ENCODE results near the gene GSTCD. TPM values are rescaled to one million over a fixed set of nuclear protein-coding genes. Genes with fewer than 3 reads are reported as not detected.

GSTCD gene
- total and polyA plus RNA-seq, 2 experiments from 2014 or later: 11.3 to 39.1 TPM

DNA sequence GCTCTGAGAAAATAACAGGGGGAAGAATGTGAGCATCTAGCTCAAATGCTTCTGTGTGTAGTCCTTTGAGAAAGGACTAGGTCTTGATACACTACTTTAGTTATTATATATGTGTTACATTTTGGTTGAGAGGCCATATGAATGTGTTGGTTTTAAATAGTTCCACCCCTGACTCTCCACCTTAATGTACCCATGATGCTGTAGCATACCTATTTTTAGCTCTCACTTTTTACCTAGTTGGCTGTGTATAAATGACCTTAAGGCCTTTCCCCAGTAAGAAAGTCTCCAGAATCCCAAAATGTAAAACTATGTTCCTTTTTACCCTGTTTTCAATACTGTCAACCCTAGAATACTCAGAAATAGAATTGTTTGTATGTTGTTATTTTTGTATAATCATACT lies 166.6 kb downstream of the GSTCD start:
- Histone ChIP-seq H3K4me1 (ENCODE audit: insufficient read depth) (peaks cover 15% of the 10 kb centered on the region), H3K36me3 (ENCODE audit: insufficient read depth) (no peaks in the 10 kb centered on the region), H3K4me3 (no peak overlapping the region), H3K79me2 (replicated peaks; ENCODE audit: insufficient read depth) (no peaks in the 10 kb centered on the region), H3K27ac (ENCODE audit: low read depth) (no peak overlapping the region), H3K9me2 (ENCODE audit: insufficient read depth) (no peaks in the 10 kb centered on the region), H3F3A (replicated peaks; ENCODE audit: low read depth) (no peaks in the 10 kb centered on the region), H3K4me2 (no peak overlapping the region), H4K20me1 (replicated peaks; ENCODE audit: insufficient read depth) (no peaks in the 10 kb centered on the region), H2AFZ (no peak overlapping the region), H3K27me3 (ENCODE audit: insufficient read depth) (no peaks in the 10 kb centered on the region)
- ATAC-seq: no peak
- peaks cover under 1% of the 10 kb centered on the region for H3K27me3 Mint-ChIP-seq (ENCODE audit: insufficient read depth, low read depth, poor library complexity)
- no peak overlapping the region for H3K27ac Mint-ChIP-seq
- no peak for DNase-seq (ENCODE audit: low spot score)
- peaks cover 17% of the 10 kb centered on the region for H3K4me1 Mint-ChIP-seq
- peaks cover 7% of the 10 kb centered on the region; the same call in 1 of the 3 replicates for H3K36me3 Mint-ChIP-seq (ENCODE audit: low read depth)
- TF ChIP-seq, protein P1, sequence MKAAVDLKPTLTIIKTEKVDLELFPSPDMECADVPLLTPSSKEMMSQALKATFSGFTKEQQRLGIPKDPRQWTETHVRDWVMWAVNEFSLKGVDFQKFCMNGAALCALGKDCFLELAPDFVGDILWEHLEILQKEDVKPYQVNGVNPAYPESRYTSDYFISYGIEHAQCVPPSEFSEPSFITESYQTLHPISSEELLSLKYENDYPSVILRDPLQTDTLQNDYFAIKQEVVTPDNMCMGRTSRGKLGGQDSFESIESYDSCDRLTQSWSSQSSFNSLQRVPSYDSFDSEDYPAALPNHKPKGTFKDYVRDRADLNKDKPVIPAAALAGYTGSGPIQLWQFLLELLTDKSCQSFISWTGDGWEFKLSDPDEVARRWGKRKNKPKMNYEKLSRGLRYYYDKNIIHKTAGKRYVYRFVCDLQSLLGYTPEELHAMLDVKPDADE (IDR thresholded peaks at IDR 0.05): no peak
- TF ChIP-seq JUNB (IDR thresholded peaks at IDR 0.05; ENCODE audit: unreplicated experiment) (no peak), EZH2phosphoT487 (IDR thresholded peaks at IDR 0.05; ENCODE audit: unreplicated experiment) (no peak), EZH2 (IDR thresholded peaks at IDR 0.05; ENCODE audit: low read depth, unreplicated experiment) (no peak), CREB1 (CRISPR knock-in tag; IDR thresholded peaks at IDR 0.05; ENCODE audit: low read depth) (no peak), ZNF331 (CRISPR knock-in tag; IDR thresholded peaks at IDR 0.05; ENCODE audit: low read depth) (no peak), ZNF114 (CRISPR knock-in tag; IDR thresholded peaks at IDR 0.05) (no peak), POLR2AphosphoS5 (IDR thresholded peaks at IDR 0.05; ENCODE audit: low read depth) (no peak), STAT1 (IDR thresholded peaks at IDR 0.05; ENCODE audit: unreplicated experiment) (no peak), NANOG (IDR thresholded peaks at IDR 0.05; ENCODE audit: borderline replicate concordance) (no peak)
- TF ChIP-seq, protein P2, sequence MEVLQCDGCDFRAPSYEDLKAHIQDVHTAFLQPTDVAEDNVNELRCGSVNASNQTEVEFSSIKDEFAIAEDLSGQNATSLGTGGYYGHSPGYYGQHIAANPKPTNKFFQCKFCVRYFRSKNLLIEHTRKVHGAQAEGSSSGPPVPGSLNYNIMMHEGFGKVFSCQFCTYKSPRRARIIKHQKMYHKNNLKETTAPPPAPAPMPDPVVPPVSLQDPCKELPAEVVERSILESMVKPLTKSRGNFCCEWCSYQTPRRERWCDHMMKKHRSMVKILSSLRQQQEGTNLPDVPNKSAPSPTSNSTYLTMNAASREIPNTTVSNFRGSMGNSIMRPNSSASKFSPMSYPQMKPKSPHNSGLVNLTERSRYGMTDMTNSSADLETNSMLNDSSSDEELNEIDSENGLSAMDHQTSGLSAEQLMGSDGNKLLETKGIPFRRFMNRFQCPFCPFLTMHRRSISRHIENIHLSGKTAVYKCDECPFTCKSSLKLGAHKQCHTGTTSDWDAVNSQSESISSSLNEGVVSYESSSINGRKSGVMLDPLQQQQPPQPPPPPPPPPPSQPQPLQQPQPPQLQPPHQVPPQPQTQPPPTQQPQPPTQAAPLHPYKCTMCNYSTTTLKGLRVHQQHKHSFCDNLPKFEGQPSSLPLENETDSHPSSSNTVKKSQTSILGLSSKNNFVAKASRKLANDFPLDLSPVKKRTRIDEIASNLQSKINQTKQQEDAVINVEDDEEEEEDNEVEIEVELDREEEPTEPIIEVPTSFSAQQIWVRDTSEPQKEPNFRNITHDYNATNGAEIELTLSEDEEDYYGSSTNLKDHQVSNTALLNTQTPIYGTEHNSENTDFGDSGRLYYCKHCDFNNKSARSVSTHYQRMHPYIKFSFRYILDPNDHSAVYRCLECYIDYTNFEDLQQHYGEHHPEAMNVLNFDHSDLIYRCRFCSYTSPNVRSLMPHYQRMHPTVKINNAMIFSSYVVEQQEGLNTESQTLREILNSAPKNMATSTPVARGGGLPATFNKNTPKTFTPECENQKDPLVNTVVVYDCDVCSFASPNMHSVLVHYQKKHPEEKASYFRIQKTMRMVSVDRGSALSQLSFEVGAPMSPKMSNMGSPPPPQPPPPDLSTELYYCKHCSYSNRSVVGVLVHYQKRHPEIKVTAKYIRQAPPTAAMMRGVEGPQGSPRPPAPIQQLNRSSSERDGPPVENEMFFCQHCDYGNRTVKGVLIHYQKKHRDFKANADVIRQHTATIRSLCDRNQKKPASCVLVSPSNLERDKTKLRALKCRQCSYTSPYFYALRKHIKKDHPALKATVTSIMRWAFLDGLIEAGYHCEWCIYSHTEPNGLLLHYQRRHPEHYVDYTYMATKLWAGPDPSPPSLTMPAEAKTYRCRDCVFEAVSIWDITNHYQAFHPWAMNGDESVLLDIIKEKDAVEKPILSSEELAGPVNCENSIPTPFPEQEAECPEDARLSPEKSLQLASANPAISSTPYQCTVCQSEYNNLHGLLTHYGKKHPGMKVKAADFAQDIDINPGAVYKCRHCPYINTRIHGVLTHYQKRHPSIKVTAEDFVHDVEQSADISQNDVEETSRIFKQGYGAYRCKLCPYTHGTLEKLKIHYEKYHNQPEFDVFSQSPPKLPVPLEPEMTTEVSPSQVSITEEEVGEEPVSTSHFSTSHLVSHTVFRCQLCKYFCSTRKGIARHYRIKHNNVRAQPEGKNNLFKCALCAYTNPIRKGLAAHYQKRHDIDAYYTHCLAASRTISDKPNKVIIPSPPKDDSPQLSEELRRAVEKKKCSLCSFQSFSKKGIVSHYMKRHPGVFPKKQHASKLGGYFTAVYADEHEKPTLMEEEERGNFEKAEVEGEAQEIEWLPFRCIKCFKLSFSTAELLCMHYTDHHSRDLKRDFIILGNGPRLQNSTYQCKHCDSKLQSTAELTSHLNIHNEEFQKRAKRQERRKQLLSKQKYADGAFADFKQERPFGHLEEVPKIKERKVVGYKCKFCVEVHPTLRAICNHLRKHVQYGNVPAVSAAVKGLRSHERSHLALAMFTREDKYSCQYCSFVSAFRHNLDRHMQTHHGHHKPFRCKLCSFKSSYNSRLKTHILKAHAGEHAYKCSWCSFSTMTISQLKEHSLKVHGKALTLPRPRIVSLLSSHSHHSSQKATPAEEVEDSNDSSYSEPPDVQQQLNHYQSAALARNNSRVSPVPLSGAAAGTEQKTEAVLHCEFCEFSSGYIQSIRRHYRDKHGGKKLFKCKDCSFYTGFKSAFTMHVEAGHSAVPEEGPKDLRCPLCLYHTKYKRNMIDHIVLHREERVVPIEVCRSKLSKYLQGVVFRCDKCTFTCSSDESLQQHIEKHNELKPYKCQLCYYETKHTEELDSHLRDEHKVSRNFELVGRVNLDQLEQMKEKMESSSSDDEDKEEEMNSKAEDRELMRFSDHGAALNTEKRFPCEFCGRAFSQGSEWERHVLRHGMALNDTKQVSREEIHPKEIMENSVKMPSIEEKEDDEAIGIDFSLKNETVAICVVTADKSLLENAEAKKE (CRISPR knock-in tag; IDR thresholded peaks at IDR 0.05): no peak
- TF ChIP-seq, protein P3, sequence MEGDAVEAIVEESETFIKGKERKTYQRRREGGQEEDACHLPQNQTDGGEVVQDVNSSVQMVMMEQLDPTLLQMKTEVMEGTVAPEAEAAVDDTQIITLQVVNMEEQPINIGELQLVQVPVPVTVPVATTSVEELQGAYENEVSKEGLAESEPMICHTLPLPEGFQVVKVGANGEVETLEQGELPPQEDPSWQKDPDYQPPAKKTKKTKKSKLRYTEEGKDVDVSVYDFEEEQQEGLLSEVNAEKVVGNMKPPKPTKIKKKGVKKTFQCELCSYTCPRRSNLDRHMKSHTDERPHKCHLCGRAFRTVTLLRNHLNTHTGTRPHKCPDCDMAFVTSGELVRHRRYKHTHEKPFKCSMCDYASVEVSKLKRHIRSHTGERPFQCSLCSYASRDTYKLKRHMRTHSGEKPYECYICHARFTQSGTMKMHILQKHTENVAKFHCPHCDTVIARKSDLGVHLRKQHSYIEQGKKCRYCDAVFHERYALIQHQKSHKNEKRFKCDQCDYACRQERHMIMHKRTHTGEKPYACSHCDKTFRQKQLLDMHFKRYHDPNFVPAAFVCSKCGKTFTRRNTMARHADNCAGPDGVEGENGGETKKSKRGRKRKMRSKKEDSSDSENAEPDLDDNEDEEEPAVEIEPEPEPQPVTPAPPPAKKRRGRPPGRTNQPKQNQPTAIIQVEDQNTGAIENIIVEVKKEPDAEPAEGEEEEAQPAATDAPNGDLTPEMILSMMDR (conservative IDR thresholded peaks at IDR 0.05; ENCODE audit: low read depth in 2 of 2): no peak
- TF ChIP-seq, protein P4, sequence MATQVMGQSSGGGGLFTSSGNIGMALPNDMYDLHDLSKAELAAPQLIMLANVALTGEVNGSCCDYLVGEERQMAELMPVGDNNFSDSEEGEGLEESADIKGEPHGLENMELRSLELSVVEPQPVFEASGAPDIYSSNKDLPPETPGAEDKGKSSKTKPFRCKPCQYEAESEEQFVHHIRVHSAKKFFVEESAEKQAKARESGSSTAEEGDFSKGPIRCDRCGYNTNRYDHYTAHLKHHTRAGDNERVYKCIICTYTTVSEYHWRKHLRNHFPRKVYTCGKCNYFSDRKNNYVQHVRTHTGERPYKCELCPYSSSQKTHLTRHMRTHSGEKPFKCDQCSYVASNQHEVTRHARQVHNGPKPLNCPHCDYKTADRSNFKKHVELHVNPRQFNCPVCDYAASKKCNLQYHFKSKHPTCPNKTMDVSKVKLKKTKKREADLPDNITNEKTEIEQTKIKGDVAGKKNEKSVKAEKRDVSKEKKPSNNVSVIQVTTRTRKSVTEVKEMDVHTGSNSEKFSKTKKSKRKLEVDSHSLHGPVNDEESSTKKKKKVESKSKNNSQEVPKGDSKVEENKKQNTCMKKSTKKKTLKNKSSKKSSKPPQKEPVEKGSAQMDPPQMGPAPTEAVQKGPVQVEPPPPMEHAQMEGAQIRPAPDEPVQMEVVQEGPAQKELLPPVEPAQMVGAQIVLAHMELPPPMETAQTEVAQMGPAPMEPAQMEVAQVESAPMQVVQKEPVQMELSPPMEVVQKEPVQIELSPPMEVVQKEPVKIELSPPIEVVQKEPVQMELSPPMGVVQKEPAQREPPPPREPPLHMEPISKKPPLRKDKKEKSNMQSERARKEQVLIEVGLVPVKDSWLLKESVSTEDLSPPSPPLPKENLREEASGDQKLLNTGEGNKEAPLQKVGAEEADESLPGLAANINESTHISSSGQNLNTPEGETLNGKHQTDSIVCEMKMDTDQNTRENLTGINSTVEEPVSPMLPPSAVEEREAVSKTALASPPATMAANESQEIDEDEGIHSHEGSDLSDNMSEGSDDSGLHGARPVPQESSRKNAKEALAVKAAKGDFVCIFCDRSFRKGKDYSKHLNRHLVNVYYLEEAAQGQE (IDR thresholded peaks at IDR 0.05; ENCODE audit: unreplicated experiment): no peak
- no peak overlapping the region for H3K4me3 Mint-ChIP-seq
- H3K9me3 Mint-ChIP-seq: peaks cover 8% of the 10 kb centered on the region

Measured in GM23338 (cell line).